Muscle layer of duodenum (tissue), 2 donors: ENCODE results near the gene PRR15L.
A peak's percentile ranks its signal among the peaks of the same experiment; 100 is the strongest.

Source experiments
- H3K27ac ChIP-seq: one replicate; pipeline ENCODE4 v1.7.0; 2013; ENCODE audit warnings: mild to moderate bottlenecking, low read length
- H3K27me3 ChIP-seq: one replicate; pipeline ENCODE4 v1.7.0; 2013; ENCODE audit warnings: low read depth, mild to moderate bottlenecking, control low read depth, low read length
- H3K36me3 ChIP-seq, 2 donors: one replicate each; pipeline ENCODE4 v1.7.0; 2013; ENCODE audit warnings: low read length in 2 of 2, control low read depth in 1 of 2, mild to moderate bottlenecking in 1 of 2; ENCODE audit not compliant: insufficient read depth in 2 of 2, control insufficient read depth in 1 of 2
- H3K4me1 ChIP-seq, 2 donors: one replicate each; pipeline ENCODE4 v1.7.0; 2013; ENCODE audit warnings: low read length in 2 of 2, mild to moderate bottlenecking in 2 of 2, control low read depth in 1 of 2, moderate library complexity in 1 of 2; ENCODE audit not compliant: insufficient read depth in 2 of 2, control insufficient read depth in 1 of 2
- H3K4me3 ChIP-seq, 2 donors: one replicate each; pipeline ENCODE4 v1.7.0; 2013; ENCODE audit warnings: low read length in 2 of 2, low read depth in 1 of 2, mild to moderate bottlenecking in 1 of 2
- H3K9me3 ChIP-seq, 2 donors: one replicate each; pipeline ENCODE4 v1.7.0; 2013; ENCODE audit warnings: low read length in 2 of 2, control low read depth in 1 of 2, mild to moderate bottlenecking in 1 of 2; ENCODE audit not compliant: control insufficient read depth in 1 of 2
- donor health status: healthy.

PRR15L gene

DNA sequence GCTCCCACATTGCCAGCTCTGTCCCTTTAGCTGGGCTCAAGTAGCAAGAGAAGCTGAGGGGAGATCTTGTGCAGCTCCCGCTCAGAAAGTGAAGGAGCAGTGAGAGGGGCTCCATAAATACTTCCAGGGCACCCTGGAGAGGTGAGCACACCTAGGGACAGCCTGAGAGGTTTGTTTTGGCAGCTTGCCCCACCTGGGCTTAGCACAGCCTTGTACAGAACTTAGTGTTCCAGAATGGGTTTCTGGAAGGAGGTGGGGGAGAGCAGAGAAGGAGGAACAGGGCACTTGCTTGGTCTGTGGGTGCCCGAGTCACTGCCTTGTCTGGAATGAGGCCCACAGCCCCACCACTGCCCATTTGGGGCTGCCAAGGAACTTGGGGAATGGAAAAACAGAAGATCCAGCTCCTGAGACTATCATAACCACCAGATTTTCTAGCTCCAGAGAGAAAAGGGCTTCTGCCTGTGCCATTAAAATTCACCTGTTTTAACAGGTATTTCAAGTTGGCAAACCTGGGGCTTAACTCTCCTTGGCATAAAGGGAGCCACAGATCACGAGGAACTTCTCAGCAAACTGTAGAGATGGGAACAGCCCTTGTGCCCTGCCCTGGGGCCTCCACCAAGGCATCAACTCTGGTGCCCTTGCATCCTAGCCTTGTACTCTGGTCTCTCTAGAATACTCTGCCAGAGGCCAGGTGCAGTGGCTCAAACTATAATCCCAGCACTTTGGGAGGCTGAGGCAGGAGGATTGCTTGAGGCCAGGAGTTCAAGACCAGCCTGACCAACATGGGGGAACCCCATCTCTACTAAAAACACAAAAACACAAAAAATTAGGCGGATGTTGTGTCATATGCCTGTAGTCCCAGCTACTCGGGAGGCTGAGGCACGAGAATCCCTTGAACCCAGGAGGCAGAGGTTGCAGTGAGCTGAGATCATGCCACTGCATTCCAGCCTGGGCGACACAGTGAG lies 1.9 kb downstream of the PRR15L start:
- Histone ChIP-seq H3K9me3 (no peaks in the 10 kb centered on the region), H3K27ac (peak overlapping the region; percentile 96), H3K4me3 (peak overlapping the region in 1 of 2 donors; percentile 64), H3K27me3 (no peaks in the 10 kb centered on the region), H3K36me3 (peaks cover 0 to 5% of the 10 kb centered on the region in 2 donors), H3K4me1 (no peaks in the 10 kb centered on the region)

DNA sequence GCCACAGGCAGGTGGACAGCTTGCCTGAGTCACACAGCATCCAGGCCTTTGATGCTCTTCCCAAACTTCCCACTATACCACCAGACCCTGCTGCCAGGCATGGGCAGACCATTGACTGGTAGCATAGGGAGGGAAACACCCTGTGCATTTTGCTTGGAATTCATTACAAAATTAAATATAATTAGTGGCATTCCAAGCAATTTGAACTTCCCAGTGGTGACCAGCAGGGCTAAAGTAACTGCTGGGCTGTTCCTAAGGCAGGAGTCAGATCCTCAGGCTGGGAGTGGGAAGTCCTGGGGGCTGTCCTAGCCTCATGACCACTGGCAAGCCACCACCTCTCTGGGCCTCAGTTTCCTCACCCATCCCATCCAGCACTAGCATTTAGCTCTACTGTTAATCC lies 3.8 kb downstream of the PRR15L start:
- no peaks in the 10 kb centered on the region for H3K27me3 ChIP-seq
- peaks cover 0 to 9% of the 10 kb centered on the region in 2 donors for H3K36me3 ChIP-seq
- H3K4me3 ChIP-seq: peak overlapping the region in 1 of 2 donors; percentile 66
- peak overlapping the region; percentile 96 for H3K27ac ChIP-seq
- no peaks in the 10 kb centered on the region for H3K9me3 ChIP-seq
- peaks cover 4 to 6% of the 10 kb centered on the region in 2 donors for H3K4me1 ChIP-seq

DNA sequence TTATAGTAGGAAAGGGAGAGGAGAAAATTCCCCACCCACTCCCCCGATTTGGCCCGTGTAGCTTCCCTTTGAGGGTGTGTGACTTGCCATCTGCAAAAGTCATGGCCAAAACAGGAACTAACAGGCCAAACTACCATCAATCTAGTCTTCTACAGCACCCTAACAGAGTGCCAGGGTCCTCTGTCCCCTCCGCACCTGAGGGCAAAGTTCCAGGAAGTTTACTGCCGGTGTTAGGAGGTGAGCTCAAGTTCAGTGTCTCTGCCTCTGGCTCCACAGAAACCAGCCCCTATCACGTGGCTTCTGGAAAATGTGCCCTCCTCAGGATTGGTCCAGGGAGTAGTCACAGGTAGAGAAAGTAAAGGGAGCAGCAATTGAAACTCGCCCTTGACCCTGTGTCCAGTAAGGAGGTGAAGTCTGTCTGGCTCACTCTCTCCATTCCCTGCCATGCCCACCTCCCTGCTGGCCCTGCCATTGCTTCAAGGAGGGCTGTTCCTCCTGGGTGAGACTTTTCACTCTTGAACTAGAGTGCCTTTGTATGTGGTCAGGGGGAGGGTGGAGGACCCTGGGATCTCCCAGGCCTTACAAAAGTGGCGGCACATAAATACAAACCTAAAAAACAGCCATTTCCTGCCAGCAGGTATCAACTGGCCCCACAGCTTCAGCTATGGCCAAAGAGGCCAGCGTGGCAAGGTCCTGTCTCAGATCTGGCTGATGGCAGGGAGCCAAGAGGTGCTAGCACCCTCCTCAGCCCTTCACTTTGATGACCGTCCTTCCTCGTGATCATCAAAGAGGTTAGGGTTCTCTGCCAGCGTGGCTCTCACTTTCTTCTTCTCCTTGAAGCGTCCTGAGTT lies 5.3 kb downstream of the PRR15L start:
- Histone ChIP-seq H3K27ac (peak overlapping the region; percentile 52), H3K36me3 (peaks cover 0 to 9% of the 10 kb centered on the region in 2 donors), H3K4me1 (peaks cover 6 to 9% of the 10 kb centered on the region in 2 donors), H3K4me3 (no peak overlapping the region), H3K9me3 (no peaks in the 10 kb centered on the region), H3K27me3 (no peaks in the 10 kb centered on the region)

DNA sequence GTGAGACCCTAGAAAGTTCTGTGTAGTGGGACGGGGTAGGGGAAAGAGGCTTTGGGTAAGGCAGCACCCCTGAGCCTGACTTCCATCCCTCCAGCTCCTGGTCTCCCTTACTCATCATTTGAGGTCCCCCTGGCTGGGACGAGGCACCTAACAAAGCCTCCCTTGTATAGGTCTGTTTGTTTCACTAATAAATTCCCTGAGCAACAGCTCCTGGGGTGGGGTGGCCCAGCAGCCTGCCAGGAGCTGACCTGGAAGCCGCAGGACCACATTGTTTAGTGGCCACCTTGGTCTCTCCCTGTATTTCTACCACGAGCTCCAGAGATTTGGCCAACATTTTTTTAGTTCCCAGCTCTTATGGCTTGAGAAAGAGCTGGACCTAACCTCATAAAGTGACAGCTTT lies 7.2 kb downstream of the PRR15L start:
- no peak overlapping the region for H3K4me3 ChIP-seq
- peak overlapping the region; percentile 71 for H3K27ac ChIP-seq
- no peaks in the 10 kb centered on the region for H3K27me3 ChIP-seq
- H3K9me3 ChIP-seq: no peaks in the 10 kb centered on the region
- peaks cover 13 to 21% of the 10 kb centered on the region in 2 donors for H3K36me3 ChIP-seq
- peaks cover 6 to 15% of the 10 kb centered on the region in 2 donors for H3K4me1 ChIP-seq

GRCh38 chr17:47949946-47950345 lies 7.7 kb downstream of the PRR15L start:
- Histone ChIP-seq H3K36me3 (peaks cover 18 to 26% of the 10 kb centered on the region in 2 donors), H3K4me1 (peaks cover 6 to 15% of the 10 kb centered on the region in 2 donors), H3K27me3 (no peaks in the 10 kb centered on the region), H3K27ac (peak overlapping the region; percentile 71), H3K4me3 (peak overlapping the region in 1 of 2 donors; percentile 18), H3K9me3 (no peaks in the 10 kb centered on the region)

DNA sequence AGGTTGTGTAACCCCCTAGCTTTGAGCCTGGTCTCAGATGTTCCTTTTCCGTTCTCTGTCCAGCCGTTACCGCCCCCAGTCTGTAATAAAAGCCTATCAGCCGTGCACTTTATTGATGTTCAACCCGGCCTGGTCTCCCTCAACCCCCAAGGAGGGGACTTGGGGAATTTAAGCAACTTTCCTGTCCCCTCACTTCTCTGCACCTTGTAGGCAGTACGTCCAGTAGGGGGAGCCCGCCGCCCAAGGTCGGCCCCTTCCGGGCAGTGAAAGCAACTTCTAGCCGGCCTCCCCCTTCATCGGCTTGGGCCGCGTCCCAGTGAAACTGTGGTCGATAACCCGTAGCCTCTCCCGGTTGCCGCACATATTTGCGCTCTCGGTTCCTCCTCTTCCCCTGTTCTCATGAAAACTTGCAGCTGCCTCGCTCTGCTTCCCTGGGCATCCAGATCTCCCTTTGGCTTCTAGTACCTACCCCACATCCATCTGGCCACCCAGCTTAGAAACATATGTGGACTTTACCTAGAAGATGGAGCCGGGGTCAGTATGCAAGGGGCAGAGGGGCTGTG lies 8.4 kb downstream of the PRR15L start:
- Histone ChIP-seq H3K27me3 (no peaks in the 10 kb centered on the region), H3K36me3 (peaks cover 24 to 26% of the 10 kb centered on the region in 2 donors), H3K4me1 (peaks cover 6 to 15% of the 10 kb centered on the region in 2 donors), H3K4me3 (peak overlapping the region; percentile 18 to 45), H3K9me3 (no peaks in the 10 kb centered on the region), H3K27ac (peak overlapping the region; percentile 71)

GRCh38 chr17:47948706-47949196 lies 8.9 kb downstream of the PRR15L start:
- Histone ChIP-seq H3K4me1 (peaks cover 6 to 15% of the 10 kb centered on the region in 2 donors), H3K27ac (no peak overlapping the region), H3K9me3 (no peaks in the 10 kb centered on the region), H3K4me3 (no peak overlapping the region), H3K27me3 (no peaks in the 10 kb centered on the region), H3K36me3 (peaks cover 26 to 29% of the 10 kb centered on the region in 2 donors)

- Histone ChIP-seq H3K27me3 (no peaks in the 10 kb centered on the region), H3K9me3 (no peaks in the 10 kb centered on the region), H3K4me1 (peaks cover 12 to 23% of the 10 kb centered on the region in 2 donors), H3K4me3 (no peak overlapping the region), H3K27ac (peak overlapping the region; percentile 49), H3K36me3 (peaks cover 25 to 31% of the 10 kb centered on the region in 2 donors)
Measured at GRCh38 chr17:47946929-47947397, 10.7 kb downstream of the PRR15L start.

GRCh38 chr17:47946516-47946915 lies 11.2 kb downstream of the PRR15L start:
- H3K4me3 ChIP-seq: no peak overlapping the region
- no peaks in the 10 kb centered on the region for H3K27me3 ChIP-seq
- H3K9me3 ChIP-seq: no peaks in the 10 kb centered on the region
- H3K4me1 ChIP-seq: peaks cover 12 to 25% of the 10 kb centered on the region in 2 donors
- peaks cover 21 to 31% of the 10 kb centered on the region in 2 donors for H3K36me3 ChIP-seq
- peak overlapping the region; percentile 49 for H3K27ac ChIP-seq

DNA sequence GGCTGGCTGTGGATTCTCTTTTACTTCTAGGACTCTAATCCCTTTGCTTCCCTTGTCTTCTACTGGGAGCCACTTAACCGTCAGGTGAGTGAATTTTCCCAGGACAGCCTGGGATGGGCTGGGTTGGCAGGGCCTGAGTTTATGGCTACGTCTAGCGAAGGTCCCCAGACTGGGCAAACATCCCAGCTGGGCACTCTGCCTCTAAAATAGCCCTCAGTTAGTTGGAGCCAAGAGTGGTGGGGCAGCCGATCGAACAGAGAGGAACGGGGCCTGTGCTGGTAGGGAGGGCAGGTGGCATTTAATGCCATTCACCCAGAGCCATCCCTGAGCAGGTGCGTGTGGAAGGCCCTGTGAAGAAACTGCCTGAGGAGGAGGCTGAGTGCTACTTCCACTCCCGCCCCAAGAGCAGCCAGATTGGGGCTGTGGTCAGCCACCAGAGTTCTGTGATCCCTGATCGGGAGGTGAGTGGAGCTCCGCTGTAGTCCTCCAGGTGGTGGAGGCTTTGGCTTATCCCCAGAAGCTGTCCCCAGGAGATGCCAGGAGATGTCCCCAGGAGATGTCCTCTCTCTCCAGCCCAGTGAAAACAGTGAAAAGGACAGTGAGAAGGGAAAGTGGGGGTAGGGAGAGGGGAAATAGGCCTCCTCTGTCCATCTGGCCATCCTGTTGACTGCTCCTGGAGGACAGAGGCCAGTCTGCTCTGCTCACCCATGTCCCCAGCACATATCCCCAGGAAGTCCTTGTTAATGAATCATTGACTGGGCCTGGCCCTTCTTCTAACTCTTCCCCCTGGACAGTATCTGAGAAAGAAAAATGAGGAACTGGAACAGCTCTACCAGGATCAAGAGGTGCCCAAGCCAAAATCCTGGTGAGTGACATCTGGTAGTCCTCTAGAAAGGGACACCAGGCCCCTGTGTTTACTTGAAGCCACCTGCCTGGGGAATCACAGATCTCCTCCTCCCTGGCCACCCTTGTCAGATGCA lies 11.9 kb downstream of the PRR15L start:
- Histone ChIP-seq H3K4me1 (peaks cover 12 to 25% of the 10 kb centered on the region in 2 donors), H3K27ac (peak overlapping the region; percentile 49), H3K36me3 (peaks cover 21 to 31% of the 10 kb centered on the region in 2 donors), H3K27me3 (no peaks in the 10 kb centered on the region), H3K9me3 (no peaks in the 10 kb centered on the region), H3K4me3 (no peak overlapping the region)
